Measurements from ENCODE around the gene CENPN. TPM values are rescaled to one million over a fixed set of nuclear protein-coding genes. Genes with fewer than 3 reads are reported as not detected.

The CENPN gene
- 10 to 100 TPM in 2 of 4 donors, 1 to 10 TPM in 2; 4.9 to 12.7 (median 8.5) TPM for total RNA-seq

GRCh38 chr16:81006813-81007695 lies at the start of gene CENPN, which contains the start of gene CMC2:
Gene CENPN, plus strand, starts transcription at chr16:81007214. Its CDS starts 4,726 bp downstream, at chr16:81011940.
Gene CMC2, minus strand, starts transcription at chr16:81006885. Its CDS starts 9,491 bp downstream, at chr16:80997394.
- 0% methylated on average over 4 to 65 of the region's 75 CpGs for WGBS, 2 donors (ENCODE audit: low coverage in 1 of 2)
- peak within 1 kb of the TSS; percentile 96 to 100 (median 98) for H3K27ac ChIP-seq

GRCh38 chr16:80958284-80958683 lies 48.7 kb upstream of the CENPN start:
- in situ Hi-C loops (cut with MboI; ENCODE audit: low pct_ligation_motif_present in 1 of 4, low pct_unique_long_range_greater_than_20kb in 1 of 4, low sequenced_read_pairs in 3 of 4) (no loop called here), intact Hi-C loops (cut with DNase I; ENCODE audit: low total_unique reads) (no loop called here)
- H3K4me3 ChIP-seq: no peak overlapping the region
- H3K27ac ChIP-seq: no peak overlapping the region
- no peaks in the 10 kb centered on the region for H3K4me1 ChIP-seq
- no peak for DNase-seq
- no peaks in the 10 kb centered on the region for H3K36me3 ChIP-seq
- TF ChIP-seq POLR2A (IDR thresholded peaks at IDR 0.05) (no peak), CTCF (IDR thresholded peaks at IDR 0.05) (no peak), EP300 (IDR thresholded peaks at IDR 0.05; ENCODE audit: low read depth) (no peak), POLR2AphosphoS5 (IDR thresholded peaks at IDR 0.05) (no peak)
- H3K27me3 ChIP-seq: no peaks in the 10 kb centered on the region
- peaks cover 24 to 37% of the 10 kb centered on the region in 2 donors for H3K9me3 ChIP-seq

More at GRCh38 chr16:81006813-81007695, at the start of gene CENPN, which contains the start of gene CMC2:
- peak; percentile 92 to 95 (median 95) for TF ChIP-seq POLR2AphosphoS5 (IDR thresholded peaks at IDR 0.05)
- TF ChIP-seq CTCF (IDR thresholded peaks at IDR 0.05): peak in 2 of 5 experiments; percentile 12 to 42
- peak; percentile 91 for TF ChIP-seq POLR2A (IDR thresholded peaks at IDR 0.05)
- TF ChIP-seq EP300 (IDR thresholded peaks at IDR 0.05; ENCODE audit: low read depth): no peak
- Histone ChIP-seq H3K27me3 (no peaks in the 10 kb centered on the region), H3K4me3 (peak within 1 kb of the TSS; percentile 76 to 95 (median 86)), H3K36me3 (no peaks in the 10 kb centered on the region), H3K9me3 (no peaks in the 10 kb centered on the region), H3K4me1 (peaks cover 4 to 29% (median 21%) of the 10 kb centered on the region in 4 donors)
- in situ Hi-C loops (cut with MboI; ENCODE audit: low pct_ligation_motif_present in 1 of 4, low pct_unique_long_range_greater_than_20kb in 1 of 4, low sequenced_read_pairs in 3 of 4) (loop anchor here in 1 of 4 donors (25.0 kb wide), 1 partner anchor 305 kb away; the partner anchor contains the start of gene GAN), intact Hi-C loops (cut with DNase I; ENCODE audit: low total_unique reads) (loop anchor here (1.0 to 10.0 kb wide), 3 partner anchors 28 to 1242 kb away; partner anchors contain the start of genes ATMIN and GCSH)
- DNase-seq: peak; percentile 99

GRCh38 chr16:80962879-80963278 lies 44.1 kb upstream of the CENPN start:
- Histone ChIP-seq H3K36me3 (no peaks in the 10 kb centered on the region), H3K9me3 (peaks cover 15 to 26% of the 10 kb centered on the region in 2 donors), H3K27ac (no peak overlapping the region), H3K27me3 (no peaks in the 10 kb centered on the region), H3K4me3 (no peak overlapping the region), H3K4me1 (no peaks in the 10 kb centered on the region)
- in situ Hi-C loops (cut with MboI; ENCODE audit: low pct_ligation_motif_present in 1 of 4, low pct_unique_long_range_greater_than_20kb in 1 of 4, low sequenced_read_pairs in 3 of 4): no loop called here
- TF ChIP-seq CTCF (IDR thresholded peaks at IDR 0.05) (no peak), POLR2A (IDR thresholded peaks at IDR 0.05) (no peak), EP300 (IDR thresholded peaks at IDR 0.05; ENCODE audit: low read depth) (no peak), POLR2AphosphoS5 (IDR thresholded peaks at IDR 0.05) (no peak)
- intact Hi-C loops (cut with DNase I; ENCODE audit: low total_unique reads): no loop called here
- DNase-seq: no peak
- 74 to 90% methylated on average over 2 of the region's 2 CpGs for WGBS, 2 donors (ENCODE audit: low coverage in 1 of 2)

GRCh38 chr16:80964351-80964750 lies 42.7 kb upstream of the CENPN start:
- no peaks in the 10 kb centered on the region for H3K36me3 ChIP-seq
- WGBS, 2 donors (ENCODE audit: low coverage in 1 of 2): 57 to 59% methylated on average over 2 of the region's 2 CpGs
- TF ChIP-seq EP300 (IDR thresholded peaks at IDR 0.05; ENCODE audit: low read depth) (no peak), POLR2A (IDR thresholded peaks at IDR 0.05) (no peak), CTCF (IDR thresholded peaks at IDR 0.05) (no peak), POLR2AphosphoS5 (IDR thresholded peaks at IDR 0.05) (no peak)
- H3K4me3 ChIP-seq: no peak overlapping the region
- DNase-seq: no peak
- intact Hi-C loops (cut with DNase I; ENCODE audit: low total_unique reads) (no loop called here), in situ Hi-C loops (cut with MboI; ENCODE audit: low pct_ligation_motif_present in 1 of 4, low pct_unique_long_range_greater_than_20kb in 1 of 4, low sequenced_read_pairs in 3 of 4) (no loop called here)
- peaks cover 0 to 11% of the 10 kb centered on the region in 2 donors for H3K9me3 ChIP-seq
- H3K27me3 ChIP-seq: no peaks in the 10 kb centered on the region
- H3K4me1 ChIP-seq: no peaks in the 10 kb centered on the region
- H3K27ac ChIP-seq: no peak overlapping the region
